Measurements from ENCODE around the gene SH3PXD2A. TPM values are rescaled to one million over a fixed set of nuclear protein-coding genes. Genes with fewer than 3 reads are reported as not detected.

SH3PXD2A gene
- total and polyA plus RNA-seq, 9 of the 15 experiments (the other 6 are each of a cell fraction or from before 2014, with no cell fraction given) = 0.41 to 9.3 (median 2.5) TPM

GRCh38 chr10:103845972-103846371 lies 9.4 kb downstream of the SH3PXD2A start:
- in situ Hi-C loops (cut with MboI) = loop anchor here (5.0 kb wide), 1 partner anchor 124 kb away; no protein-coding TSS in a partner anchor
- Histone ChIP-seq H3K36me3 (ENCODE audit: control insufficient read depth, insufficient read depth, low read length) (no peaks in the 10 kb centered on the region), H3K9me3 (replicated peaks; ENCODE audit: control insufficient read depth, insufficient read depth, low read depth, low read length) (no peaks in the 10 kb centered on the region), H3K9me1 (ENCODE audit: control insufficient read depth, insufficient read depth, low read length) (no peaks in the 10 kb centered on the region), H3K4me3 (no peak overlapping the region), H3K4me1 (replicated peaks in 1 of 2; ENCODE audit: control insufficient read depth in 2 of 2, insufficient read depth in 2 of 2, low read length in 2 of 2) (no peaks in the 10 kb centered on the region), H3K27ac (ENCODE audit: extremely low read depth, low read depth, low read length) (no peak overlapping the region), H3K4me2 (ENCODE audit: insufficient read depth, low read length) (no peak overlapping the region), H4K20me1 (replicated peaks; ENCODE audit: control insufficient read depth, insufficient read depth, low read length) (no peaks in the 10 kb centered on the region), H2AFZ (ENCODE audit: low read depth, low read length) (no peak overlapping the region), H3K9ac (ENCODE audit: insufficient read depth in 1 of 2, low read depth in 2 of 2, low read length in 2 of 2) (no peak overlapping the region), H3K27me3 (ENCODE audit: control insufficient read depth in 2 of 2, insufficient read depth in 2 of 2, low read length in 2 of 2) (peaks cover 5 to 39% of the 10 kb centered on the region in 2 experiments), H3K79me2 (ENCODE audit: control insufficient read depth, insufficient read depth, low read length) (no peaks in the 10 kb centered on the region)
- intact Hi-C loops (cut with micrococcal nuclease) = no loop called here
- no TSS peak for BruUV-seq (replicated peaks)
- no peak for FAIRE-seq
- CTCF ChIA-PET (ENCODE audit: low intra/inter-chr PET ratio) = no interaction called here
- POLR2A ChIA-PET = no interaction called here
- no peak for DNase-seq (ENCODE audit: extremely low read depth in 1 of 4, low spot score in 3 of 4)
- 0% methylated on average over 5 of the region's 5 CpGs for WGBS (ENCODE audit: insufficient coverage, low coverage, missing lambda C conversion rate)
- ATAC-seq = no peak
- TF ChIP-seq TEAD4 (IDR thresholded peaks at IDR 0.05; ENCODE audit: low read length) = no peak
- no peak for TF ChIP-seq TEAD4 (CRISPR knock-in tag; IDR thresholded peaks at IDR 0.05; ENCODE audit: borderline replicate concordance)
- TF ChIP-seq CHD7 (IDR thresholded peaks at IDR 0.05; ENCODE audit: low read depth, low read length) = no peak
- no peak for TF ChIP-seq UBTF (IDR thresholded peaks at IDR 0.05; ENCODE audit: borderline replicate concordance in 1 of 2, low read depth in 2 of 2, low read length in 2 of 2)
- no peak for TF ChIP-seq ARID1B (IDR thresholded peaks at IDR 0.05)
- TF ChIP-seq SOX6 (IDR thresholded peaks at IDR 0.05) = no peak
- TF ChIP-seq ZBED1 (IDR thresholded peaks at IDR 0.05) = no peak
- TF ChIP-seq SAP30 (IDR thresholded peaks at IDR 0.05; ENCODE audit: borderline replicate concordance, insufficient read depth, low read depth, low read length, poor library complexity, severe bottlenecking) = no peak
- no peak for TF ChIP-seq RBFOX2 (IDR thresholded peaks at IDR 0.05; ENCODE audit: low read depth, low read length)
- TF ChIP-seq CHD2 (IDR thresholded peaks at IDR 0.05; ENCODE audit: low read depth, low read length) = no peak

All from K562 (cell line).